HepG2 (cell line): Measurements from ENCODE around the gene TCAP. TPM values are rescaled to one million over a fixed set of nuclear protein-coding genes. Genes with fewer than 3 reads are reported as not detected.
A peak's percentile ranks its signal among the peaks of the same experiment; 100 is the strongest.

ENCODE experiments used
- ARNTL ChIP-seq: sonication (generic); formaldehyde crosslinking; IDR thresholded peaks from 2 replicates; pipeline ENCODE4 v1.4.0; 2020; ENCODE audit warnings: mild to moderate bottlenecking, missing genetic modification reagents
- CEBPG ChIP-seq: IDR thresholded peaks from 2 replicates; pipeline ENCODE4 v1.6.1; 2016
- ELF4 ChIP-seq: sonication (generic); formaldehyde crosslinking; IDR thresholded peaks from 2 replicates; pipeline ENCODE4 v1.5.0; 2020; ENCODE audit warnings: missing genetic modification reagents, mild to moderate bottlenecking, moderate library complexity, borderline replicate concordance
- MAF1 ChIP-seq: sonication (generic); formaldehyde crosslinking; IDR thresholded peaks from 2 replicates; pipeline ENCODE4 v1.5.0; 2020; ENCODE audit warnings: missing genetic modification reagents, borderline replicate concordance
- POLR2A ChIP-seq, 2 experiments: IDR thresholded peaks; 2 replicates each; pipeline ENCODE4 v1.6.1; 2011; ENCODE audit warnings: low read depth in 2 of 2, low read length in 2 of 2, mild to moderate bottlenecking in 1 of 2, moderate library complexity in 1 of 2; ENCODE audit not compliant: insufficient read depth in 1 of 2
- TAF15 ChIP-seq: fragments of 200-400 bp; formaldehyde crosslinking; IDR thresholded peaks from one replicate; pipeline ENCODE4 v1.6.1; 2018; ENCODE audit warnings: mild to moderate bottlenecking, low read depth, low read length; ENCODE audit not compliant: poor library complexity, severe bottlenecking
- TBX3 ChIP-seq: fragments of 450-650 bp; IDR thresholded peaks from 2 replicates; pipeline ENCODE4 v1.6.1; 2017; ENCODE audit warnings: antibody characterized with exemption, mild to moderate bottlenecking, inconsistent platforms, borderline replicate concordance
- TCF12 ChIP-seq, 2 experiments: fragments of 450-650 bp in 1 of 2; sonication (generic) in 1 of 2; formaldehyde crosslinking in 1 of 2; IDR thresholded peaks; 2 replicates each; pipeline versions ENCODE4 v1.6.1 to v1.8.0; 2017 to 2022; ENCODE audit warnings: antibody characterized with exemption in 1 of 2, mild to moderate bottlenecking in 1 of 2, missing genetic modification reagents in 1 of 2, moderate library complexity in 1 of 2
- U2AF2 ChIP-seq: fragments of 200-400 bp; formaldehyde crosslinking; IDR thresholded peaks from 2 replicates; pipeline ENCODE4 v1.6.1; 2017; ENCODE audit warnings: low read depth, mild to moderate bottlenecking, low read length
- WIZ ChIP-seq: sonication (generic); formaldehyde crosslinking; IDR thresholded peaks from 2 replicates; pipeline ENCODE4 v1.5.1; 2020; ENCODE audit warnings: mild to moderate bottlenecking, missing genetic modification reagents
- ZFP36L1 ChIP-seq: sonication (generic); formaldehyde crosslinking; IDR thresholded peaks from 2 replicates; pipeline ENCODE4 v1.8.0; 2022; ENCODE audit warnings: mild to moderate bottlenecking, missing genetic modification reagents, moderate library complexity
- ZNF282 ChIP-seq: fragments of 450-650 bp; IDR thresholded peaks from 2 replicates; pipeline ENCODE4 v1.6.1; 2018; ENCODE audit not compliant: partially characterized antibody
- ZNF331 ChIP-seq: sonication (generic); formaldehyde crosslinking; IDR thresholded peaks from 2 replicates; pipeline ENCODE4 v1.4.0; 2020; ENCODE audit warnings: missing genetic modification reagents
- ZNF335 ChIP-seq: sonication (generic); formaldehyde crosslinking; IDR thresholded peaks from 2 replicates; pipeline ENCODE4 v1.4.0; 2020; ENCODE audit warnings: missing genetic modification reagents
- ZNF556 ChIP-seq: sonication (generic); formaldehyde crosslinking; IDR thresholded peaks from 2 replicates; pipeline ENCODE4 v1.4.0; 2020; ENCODE audit warnings: mild to moderate bottlenecking, missing genetic modification reagents, borderline replicate concordance
- ZNF766 ChIP-seq: sonication (generic); formaldehyde crosslinking; IDR thresholded peaks from 2 replicates; pipeline ENCODE4 v1.5.0; 2020; ENCODE audit warnings: missing genetic modification reagents, borderline replicate concordance
- polyA plus RNA-seq, 8 experiments: library from polyadenylated mRNA; depleted of rRNA in 3 of 8; stranded (reverse) in 7 of 8; unstranded in 1 of 8; fragments of >200 nt; fragmentation: Illumina TruSeq in 4 of 8; extraction: Trizol in 4 of 8; gene quantifications; 2 replicates each; pipeline versions ENCODE4 v1.2.1 to v1.2.3, GENCODE V29; 2011 to 2016; ENCODE audit warnings: low read depth in 4 of 8, missing spikeins in 1 of 8, mixed read lengths in 1 of 8; ENCODE audit not compliant: insufficient read depth in 1 of 8
- total RNA-seq, 5 experiments: library from RNA; depleted of rRNA; stranded (reverse); fragments of >200 nt; fragmentation: Illumina TruSeq; extraction: Trizol; gene quantifications; 2 replicates each; pipeline ENCODE4 v1.2.3, GENCODE V29; 2016; ENCODE audit warnings: low read depth in 1 of 5
- TF ChIP-seq, protein P1 (sequence below): IDR thresholded peaks from 2 replicates; pipeline ENCODE4 v1.6.1; 2016; ENCODE audit warnings: low read depth, missing genetic modification reagents, missing compliant biosample characterization
- TF ChIP-seq, protein P2 (sequence below): IDR thresholded peaks from 2 replicates; pipeline ENCODE4 v1.6.1; 2016
- TF ChIP-seq, protein P3 (sequence below): sonication (generic); formaldehyde crosslinking; IDR thresholded peaks from 2 replicates; pipeline ENCODE4 v1.8.0; 2022; ENCODE audit warnings: mild to moderate bottlenecking, missing genetic modification reagents; ENCODE audit not compliant: insufficient replicate concordance
- TF ChIP-seq, protein P4 (sequence below): sonication (generic); formaldehyde crosslinking; IDR thresholded peaks from 2 replicates; pipeline ENCODE4 v1.4.0; 2020; ENCODE audit warnings: missing genetic modification reagents
- TF ChIP-seq, protein P5 (sequence below): IDR thresholded peaks from 2 replicates; pipeline ENCODE4 v1.6.1; 2012; ENCODE audit warnings: inconsistent platforms

The TCAP gene
- total and polyA plus RNA-seq, 2 of the 13 experiments (the other 11 are each of a cell fraction or from before 2014, with no cell fraction given) = 0.24 to 0.65 TPM

DNA sequence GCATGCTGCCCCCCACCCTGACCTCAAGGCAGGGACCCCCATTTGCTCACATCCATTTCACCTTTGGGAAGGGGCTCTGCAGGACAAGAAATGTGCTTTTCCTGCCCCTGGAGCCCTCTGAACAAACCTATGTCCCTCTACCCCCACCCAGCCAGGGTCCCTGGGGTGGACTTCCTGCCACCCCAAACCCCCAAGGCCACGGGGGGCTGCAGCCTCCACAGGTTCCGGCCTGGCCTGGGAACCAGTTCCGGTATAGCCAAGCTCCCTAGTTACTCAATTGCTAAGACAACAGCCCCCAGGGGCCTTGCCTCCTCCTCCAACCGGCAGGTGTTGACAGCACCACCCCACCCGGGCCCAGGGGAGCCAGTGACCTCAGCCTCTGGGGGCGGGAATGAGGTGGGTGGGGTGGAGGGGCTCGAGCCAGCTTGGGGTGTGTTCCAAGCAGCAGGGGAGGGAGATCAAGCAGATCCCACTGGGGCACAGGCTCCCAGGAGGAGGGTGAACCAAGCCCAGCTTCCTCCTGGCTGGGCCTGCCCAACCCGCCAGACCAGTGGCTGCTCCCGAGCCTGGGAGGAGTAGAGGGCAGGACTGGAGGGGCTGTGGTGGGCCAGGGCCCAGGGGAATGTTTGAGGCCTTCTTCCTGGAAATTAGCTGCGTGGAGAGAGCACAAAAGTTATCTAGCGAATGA, 9.7 kb downstream of the TCAP start (continued):
- TF ChIP-seq, protein P1, sequence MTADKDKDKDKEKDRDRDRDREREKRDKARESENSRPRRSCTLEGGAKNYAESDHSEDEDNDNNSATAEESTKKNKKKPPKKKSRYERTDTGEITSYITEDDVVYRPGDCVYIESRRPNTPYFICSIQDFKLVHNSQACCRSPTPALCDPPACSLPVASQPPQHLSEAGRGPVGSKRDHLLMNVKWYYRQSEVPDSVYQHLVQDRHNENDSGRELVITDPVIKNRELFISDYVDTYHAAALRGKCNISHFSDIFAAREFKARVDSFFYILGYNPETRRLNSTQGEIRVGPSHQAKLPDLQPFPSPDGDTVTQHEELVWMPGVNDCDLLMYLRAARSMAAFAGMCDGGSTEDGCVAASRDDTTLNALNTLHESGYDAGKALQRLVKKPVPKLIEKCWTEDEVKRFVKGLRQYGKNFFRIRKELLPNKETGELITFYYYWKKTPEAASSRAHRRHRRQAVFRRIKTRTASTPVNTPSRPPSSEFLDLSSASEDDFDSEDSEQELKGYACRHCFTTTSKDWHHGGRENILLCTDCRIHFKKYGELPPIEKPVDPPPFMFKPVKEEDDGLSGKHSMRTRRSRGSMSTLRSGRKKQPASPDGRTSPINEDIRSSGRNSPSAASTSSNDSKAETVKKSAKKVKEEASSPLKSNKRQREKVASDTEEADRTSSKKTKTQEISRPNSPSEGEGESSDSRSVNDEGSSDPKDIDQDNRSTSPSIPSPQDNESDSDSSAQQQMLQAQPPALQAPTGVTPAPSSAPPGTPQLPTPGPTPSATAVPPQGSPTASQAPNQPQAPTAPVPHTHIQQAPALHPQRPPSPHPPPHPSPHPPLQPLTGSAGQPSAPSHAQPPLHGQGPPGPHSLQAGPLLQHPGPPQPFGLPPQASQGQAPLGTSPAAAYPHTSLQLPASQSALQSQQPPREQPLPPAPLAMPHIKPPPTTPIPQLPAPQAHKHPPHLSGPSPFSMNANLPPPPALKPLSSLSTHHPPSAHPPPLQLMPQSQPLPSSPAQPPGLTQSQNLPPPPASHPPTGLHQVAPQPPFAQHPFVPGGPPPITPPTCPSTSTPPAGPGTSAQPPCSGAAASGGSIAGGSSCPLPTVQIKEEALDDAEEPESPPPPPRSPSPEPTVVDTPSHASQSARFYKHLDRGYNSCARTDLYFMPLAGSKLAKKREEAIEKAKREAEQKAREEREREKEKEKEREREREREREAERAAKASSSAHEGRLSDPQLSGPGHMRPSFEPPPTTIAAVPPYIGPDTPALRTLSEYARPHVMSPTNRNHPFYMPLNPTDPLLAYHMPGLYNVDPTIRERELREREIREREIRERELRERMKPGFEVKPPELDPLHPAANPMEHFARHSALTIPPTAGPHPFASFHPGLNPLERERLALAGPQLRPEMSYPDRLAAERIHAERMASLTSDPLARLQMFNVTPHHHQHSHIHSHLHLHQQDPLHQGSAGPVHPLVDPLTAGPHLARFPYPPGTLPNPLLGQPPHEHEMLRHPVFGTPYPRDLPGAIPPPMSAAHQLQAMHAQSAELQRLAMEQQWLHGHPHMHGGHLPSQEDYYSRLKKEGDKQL (CRISPR knock-in tag) = no peak
- peak; percentile 49; the same call in 1 of the 2 replicates for TF ChIP-seq ELF4
- peak in 1 of 2 experiments; percentile 58; a peak in 2 of 4 replicates for TF ChIP-seq POLR2A (IDR thresholded peaks at IDR 0.05; ENCODE audit: insufficient read depth in 1 of 2, low read depth in 2 of 2, low read length in 2 of 2)
- TF ChIP-seq, protein P2, sequence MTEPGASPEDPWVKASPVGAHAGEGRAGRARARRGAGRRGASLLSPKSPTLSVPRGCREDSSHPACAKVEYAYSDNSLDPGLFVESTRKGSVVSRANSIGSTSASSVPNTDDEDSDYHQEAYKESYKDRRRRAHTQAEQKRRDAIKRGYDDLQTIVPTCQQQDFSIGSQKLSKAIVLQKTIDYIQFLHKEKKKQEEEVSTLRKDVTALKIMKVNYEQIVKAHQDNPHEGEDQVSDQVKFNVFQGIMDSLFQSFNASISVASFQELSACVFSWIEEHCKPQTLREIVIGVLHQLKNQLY (CRISPR knock-in tag) = 0 out of 2 replicates have a peak, but pooled peaks have one; percentile 35
- 0 out of 2 replicates have a peak, but pooled peaks have one; percentile 31 for TF ChIP-seq ZNF556 (CRISPR knock-in tag)
- TF ChIP-seq, protein P3, sequence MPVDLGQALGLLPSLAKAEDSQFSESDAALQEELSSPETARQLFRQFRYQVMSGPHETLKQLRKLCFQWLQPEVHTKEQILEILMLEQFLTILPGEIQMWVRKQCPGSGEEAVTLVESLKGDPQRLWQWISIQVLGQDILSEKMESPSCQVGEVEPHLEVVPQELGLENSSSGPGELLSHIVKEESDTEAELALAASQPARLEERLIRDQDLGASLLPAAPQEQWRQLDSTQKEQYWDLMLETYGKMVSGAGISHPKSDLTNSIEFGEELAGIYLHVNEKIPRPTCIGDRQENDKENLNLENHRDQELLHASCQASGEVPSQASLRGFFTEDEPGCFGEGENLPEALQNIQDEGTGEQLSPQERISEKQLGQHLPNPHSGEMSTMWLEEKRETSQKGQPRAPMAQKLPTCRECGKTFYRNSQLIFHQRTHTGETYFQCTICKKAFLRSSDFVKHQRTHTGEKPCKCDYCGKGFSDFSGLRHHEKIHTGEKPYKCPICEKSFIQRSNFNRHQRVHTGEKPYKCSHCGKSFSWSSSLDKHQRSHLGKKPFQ (CRISPR knock-in tag) = no peak
- TF ChIP-seq CEBPG (CRISPR knock-in tag) = peak; percentile 80
- TF ChIP-seq MAF1 (CRISPR knock-in tag) = no peak
- peak; percentile 57; the same call in 1 of the 2 replicates for TF ChIP-seq WIZ (CRISPR knock-in tag)
- TF ChIP-seq TBX3 = no peak
- TF ChIP-seq ZNF335 (CRISPR knock-in tag) = peak; percentile 74
- no peak for TF ChIP-seq TAF15
- peak; percentile 64; the same call in 1 of the 2 replicates for TF ChIP-seq ZNF331 (CRISPR knock-in tag)
- no peak for TF ChIP-seq ZNF766 (CRISPR knock-in tag)
- TF ChIP-seq U2AF2 = no peak
- no peak for TF ChIP-seq TCF12 (IDR thresholded peaks at IDR 0.05)
- no peak for TF ChIP-seq TCF12 (CRISPR knock-in tag; IDR thresholded peaks at IDR 0.05)
- TF ChIP-seq ZFP36L1 (CRISPR knock-in tag) = no peak
- peak; percentile 69; the same call in 1 of the 2 replicates for TF ChIP-seq ARNTL (CRISPR knock-in tag)
- TF ChIP-seq, protein P4, sequence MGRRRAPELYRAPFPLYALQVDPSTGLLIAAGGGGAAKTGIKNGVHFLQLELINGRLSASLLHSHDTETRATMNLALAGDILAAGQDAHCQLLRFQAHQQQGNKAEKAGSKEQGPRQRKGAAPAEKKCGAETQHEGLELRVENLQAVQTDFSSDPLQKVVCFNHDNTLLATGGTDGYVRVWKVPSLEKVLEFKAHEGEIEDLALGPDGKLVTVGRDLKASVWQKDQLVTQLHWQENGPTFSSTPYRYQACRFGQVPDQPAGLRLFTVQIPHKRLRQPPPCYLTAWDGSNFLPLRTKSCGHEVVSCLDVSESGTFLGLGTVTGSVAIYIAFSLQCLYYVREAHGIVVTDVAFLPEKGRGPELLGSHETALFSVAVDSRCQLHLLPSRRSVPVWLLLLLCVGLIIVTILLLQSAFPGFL = no peak
- no peak for TF ChIP-seq ZNF282
- TF ChIP-seq, protein P5, sequence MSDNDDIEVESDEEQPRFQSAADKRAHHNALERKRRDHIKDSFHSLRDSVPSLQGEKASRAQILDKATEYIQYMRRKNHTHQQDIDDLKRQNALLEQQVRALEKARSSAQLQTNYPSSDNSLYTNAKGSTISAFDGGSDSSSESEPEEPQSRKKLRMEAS = peak; percentile 48; the same call in 1 of the 2 replicates
